AG04450 (cell line): Measurements from ENCODE around the gene GPD1. TPM values are rescaled to one million over a fixed set of nuclear protein-coding genes. Genes with fewer than 3 reads are reported as not detected.
"Not testable (repeated sequence)": the region's sequence is repeated elsewhere in the genome, so short reads cannot be mapped to it uniquely, and the experiment has no call there.

Source experiments
- CTCF ChIA-PET: fragments of 300-600, 350-600 bp; formaldehyde crosslinking; extraction: SDS; loops from one replicate; lab custom pipeline; 2022; ENCODE audit warnings: antibody characterized with exemption, inconsistent platforms; lab: Charles Lee
- POLR2A ChIA-PET: fragments of 350-600 bp; formaldehyde crosslinking; extraction: SDS; loops from one replicate; lab custom pipeline; 2021; ENCODE audit warnings: antibody characterized with exemption, inconsistent platforms; lab: Yijun Ruan, JAX
- DNase-seq: peaks from one replicate; pipeline ENCODE4 v3.0.0-alpha.2; 2011; ENCODE audit warnings: low read depth, low spot score
- H3K27ac ChIP-seq: one replicate; pipeline ENCODE4 v1.5.1; 2012; ENCODE audit warnings: low read depth, low read length, control low read depth
- H3K27me3 ChIP-seq: one replicate; pipeline ENCODE4 v1.6.0; 2012; ENCODE audit warnings: low read length; ENCODE audit not compliant: control insufficient read depth, insufficient read depth
- H3K4me3 ChIP-seq: 2 replicates; pipeline ENCODE4 v1.5.1; 2011; ENCODE audit warnings: mild to moderate bottlenecking, low read depth, low read length, control low read depth
- H3K9me3 ChIP-seq: 2 replicates; pipeline ENCODE4 v1.5.1; 2012; ENCODE audit warnings: low read length; ENCODE audit not compliant: control insufficient read depth, insufficient read depth
- CTCF ChIP-seq: IDR thresholded peaks from 2 replicates; pipeline ENCODE4 v1.5.1; 2011; ENCODE audit warnings: low read depth, low read length, control low read depth, inconsistent platforms
- polyA plus RNA-seq: library from polyadenylated mRNA; depleted of rRNA; stranded (reverse); fragments of >200 nt; gene quantifications from 2 replicates; pipeline ENCODE4 v1.2.3, GENCODE V29; 2011

Gene GPD1
- polyA plus RNA-seq, 1 experiment: 0.04 TPM

- no peaks in the 10 kb centered on the region for H3K9me3 ChIP-seq
- no peaks in the 10 kb centered on the region for H3K27me3 ChIP-seq
- H3K4me3 ChIP-seq: no peak overlapping the region
- no peak overlapping the region for H3K27ac ChIP-seq
- CTCF ChIA-PET: interaction anchor here (1.9 kb wide), 1 partner anchor 17 kb away, joined by 4 read pairs; no protein-coding TSS in a partner anchor
- no peak for DNase-seq
- TF ChIP-seq CTCF: no peak
- POLR2A ChIA-PET: no interaction called here
Measured at GRCh38 chr12:50149311-50149710, 45.5 kb downstream of the GPD1 start.

GRCh38 chr12:50151047-50151687 is 47.4 kb downstream of the GPD1 start:
- ChIA-PET CTCF (no interaction called here), POLR2A (no interaction called here)
- Histone ChIP-seq H3K27me3 (no peaks in the 10 kb centered on the region), H3K4me3 (no peak overlapping the region), H3K9me3 (no peaks in the 10 kb centered on the region), H3K27ac (no peak overlapping the region)
- TF ChIP-seq CTCF: no peak
- no peak for DNase-seq

GRCh38 chr12:50154947-50155346 is 51.1 kb downstream of the GPD1 start:
- CTCF ChIA-PET: interaction anchor here (0.7 to 1.2 kb wide), 4 partner anchors 9 to 70 kb away, joined by 3 to 5 read pairs (median 4); no protein-coding TSS in a partner anchor
- H3K27me3 ChIP-seq, H3K27ac ChIP-seq, H3K9me3 ChIP-seq, H3K4me3 ChIP-seq, POLR2A ChIA-PET, DNase-seq: not testable (repeated sequence)

- no peak overlapping the region for H3K4me3 ChIP-seq
Measured at GRCh38 chr12:50156641-50157040, 52.8 kb downstream of the GPD1 start.

GRCh38 chr12:50157259-50157658 is 53.5 kb downstream of the GPD1 start:
- TF ChIP-seq CTCF: no peak
- H3K9me3 ChIP-seq: no peaks in the 10 kb centered on the region
- H3K27ac ChIP-seq: no peak overlapping the region
- no peak for DNase-seq
- POLR2A ChIA-PET: no interaction called here
- no peak overlapping the region for H3K4me3 ChIP-seq
- CTCF ChIA-PET: interaction anchor here (0.6 to 1.5 kb wide), 5 partner anchors 10 to 746 kb away, joined by 3 to 4 read pairs (median 3); partner anchors contain the start of genes CERS5 and COX14
- H3K27me3 ChIP-seq: no peaks in the 10 kb centered on the region

More at GRCh38 chr12:50156641-50157040, 52.8 kb downstream of the GPD1 start:
- DNase-seq: no peak
- H3K9me3 ChIP-seq: no peaks in the 10 kb centered on the region
- TF ChIP-seq CTCF: no peak
- no peaks in the 10 kb centered on the region for H3K27me3 ChIP-seq
- ChIA-PET CTCF (interaction anchor here (0.6 to 1.5 kb wide), 4 partner anchors 17 to 45 kb away, joined by 3 to 4 read pairs (median 4); partner anchors contain the start of gene COX14), POLR2A (no interaction called here)
- no peak overlapping the region for H3K27ac ChIP-seq
